Measurements from ENCODE around the gene CLK1.
A peak's percentile ranks its signal among the peaks of the same experiment; 100 is the strongest.

- TF ChIP-seq, protein P1, sequence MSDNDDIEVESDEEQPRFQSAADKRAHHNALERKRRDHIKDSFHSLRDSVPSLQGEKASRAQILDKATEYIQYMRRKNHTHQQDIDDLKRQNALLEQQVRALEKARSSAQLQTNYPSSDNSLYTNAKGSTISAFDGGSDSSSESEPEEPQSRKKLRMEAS (IDR thresholded peaks at IDR 0.05) = 0 out of 2 replicates have a peak, but pooled peaks have one; percentile 35
- TF ChIP-seq, protein P2, sequence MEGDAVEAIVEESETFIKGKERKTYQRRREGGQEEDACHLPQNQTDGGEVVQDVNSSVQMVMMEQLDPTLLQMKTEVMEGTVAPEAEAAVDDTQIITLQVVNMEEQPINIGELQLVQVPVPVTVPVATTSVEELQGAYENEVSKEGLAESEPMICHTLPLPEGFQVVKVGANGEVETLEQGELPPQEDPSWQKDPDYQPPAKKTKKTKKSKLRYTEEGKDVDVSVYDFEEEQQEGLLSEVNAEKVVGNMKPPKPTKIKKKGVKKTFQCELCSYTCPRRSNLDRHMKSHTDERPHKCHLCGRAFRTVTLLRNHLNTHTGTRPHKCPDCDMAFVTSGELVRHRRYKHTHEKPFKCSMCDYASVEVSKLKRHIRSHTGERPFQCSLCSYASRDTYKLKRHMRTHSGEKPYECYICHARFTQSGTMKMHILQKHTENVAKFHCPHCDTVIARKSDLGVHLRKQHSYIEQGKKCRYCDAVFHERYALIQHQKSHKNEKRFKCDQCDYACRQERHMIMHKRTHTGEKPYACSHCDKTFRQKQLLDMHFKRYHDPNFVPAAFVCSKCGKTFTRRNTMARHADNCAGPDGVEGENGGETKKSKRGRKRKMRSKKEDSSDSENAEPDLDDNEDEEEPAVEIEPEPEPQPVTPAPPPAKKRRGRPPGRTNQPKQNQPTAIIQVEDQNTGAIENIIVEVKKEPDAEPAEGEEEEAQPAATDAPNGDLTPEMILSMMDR (IDR thresholded peaks at IDR 0.05; ENCODE audit: control extremely low read depth in 1 of 3, insufficient read depth in 1 of 3, low read depth in 1 of 3, low read length in 3 of 3) = peak in 1 of 3 experiments; percentile 13; a peak in 1 of 4 replicates
- TF ChIP-seq POLR2AphosphoS5 (IDR thresholded peaks at IDR 0.05; ENCODE audit: low read depth, low read length) (no peak), CREB1 (IDR thresholded peaks at IDR 0.05) (no peak), SRF (IDR thresholded peaks at IDR 0.05; ENCODE audit: low read depth, low read length) (no peak), POLR2A (IDR thresholded peaks at IDR 0.05; ENCODE audit: control extremely low read depth in 1 of 2, low read depth in 2 of 2, low read length in 2 of 2) (no peak), SP1 (IDR thresholded peaks at IDR 0.05; ENCODE audit: low read depth, low read length) (no peak), RFX5 (IDR thresholded peaks at IDR 0.05; ENCODE audit: borderline replicate concordance, low read depth, low read length) (no peak), BRCA1 (IDR thresholded peaks at IDR 0.05; ENCODE audit: low read depth, low read length) (no peak), HDAC6 (IDR thresholded peaks at IDR 0.05; ENCODE audit: low read depth, low read length) (no peak), TBP (IDR thresholded peaks at IDR 0.05; ENCODE audit: low read depth, low read length) (no peak; the same call in 1 of the 2 replicates), USF2 (IDR thresholded peaks at IDR 0.05; ENCODE audit: low read length) (no peak), EP300 (IDR thresholded peaks at IDR 0.05; ENCODE audit: borderline replicate concordance in 1 of 2, low read depth in 2 of 2, low read length in 2 of 2) (no peak)
Measured at GRCh38 chr2:200812122-200813022, 52.1 kb downstream of the CLK1 start.

Data from H1 (cell line).